Left ventricle myocardium inferior (tissue), 1 donor: ENCODE data around the gene MOCS2. TPM values are rescaled to one million over a fixed set of nuclear protein-coding genes. Genes with fewer than 3 reads are reported as not detected.

Experiments
- DNase-seq: peaks from one replicate; pipeline ENCODE4 v3.0.0-alpha.2; 2020
- H3K27ac ChIP-seq: fragments of 200-600 bp; replicated peaks from 2 replicates; pipeline ENCODE4 v1.8.0; 2021
- H3K27me3 ChIP-seq: fragments of 200-600 bp; 2 replicates; pipeline ENCODE4 v1.8.0; 2021; ENCODE audit warnings: low read depth
- H3K36me3 ChIP-seq: fragments of 200-600 bp; 2 replicates; pipeline ENCODE4 v1.8.0; 2021
- H3K4me1 ChIP-seq: fragments of 200-600 bp; 2 replicates; pipeline ENCODE4 v1.8.0; 2021
- H3K4me3 ChIP-seq: fragments of 200-600 bp; 2 replicates; pipeline ENCODE4 v1.8.0; 2021; ENCODE audit warnings: mild to moderate bottlenecking, moderate library complexity
- H3K9me3 ChIP-seq: fragments of 200-600 bp; replicated peaks from 2 replicates; pipeline ENCODE4 v1.8.0; 2021
- CTCF ChIP-seq: fragments of 200-600 bp; IDR thresholded peaks from 2 replicates; pipeline ENCODE4 v1.8.0; 2021; ENCODE audit warnings: antibody characterized with exemption, mild to moderate bottlenecking, borderline replicate concordance
- intact Hi-C: fragments of 100-400 bp; cut with micrococcal nuclease; formaldehyde crosslinking; loops from one replicate; pipeline ENCODE4 v1.11.0; 2022
- total RNA-seq: library from RNA; stranded (reverse); fragmentation: NEBNext Ultra II Directional; extraction: Animal tissue kit (Norgen Biotek cat#: 25700); gene quantifications from one replicate; pipeline ENCODE4 v1.2.1, GENCODE V29; 2021
- donor health status: DM: no; HTN: yes; CAD: no; lungs with severe emphysema.

The MOCS2 gene
- total RNA-seq, 1 donor from 2014 or later = 88.7 TPM

- Histone ChIP-seq H3K9me3 (no peaks in the 10 kb centered on the region), H3K36me3 (no peaks in the 10 kb centered on the region), H3K27ac (no peak overlapping the region), H3K27me3 (no peaks in the 10 kb centered on the region), H3K4me1 (peaks cover 9% of the 10 kb centered on the region), H3K4me3 (no peak overlapping the region)
- no peak for DNase-seq
- no peak for TF ChIP-seq CTCF
- intact Hi-C loops = no loop called here
Observed at GRCh38 chr5:53068291-53068836, 41.2 kb downstream of the MOCS2 start.

- intact Hi-C loops = no loop called here
- H3K9me3 ChIP-seq = no peaks in the 10 kb centered on the region
- DNase-seq = no peak
Observed at GRCh38 chr5:53067641-53068040, 41.9 kb downstream of the MOCS2 start.

GRCh38 chr5:53066088-53066487 lies 43.5 kb downstream of the MOCS2 start:
- DNase-seq = no peak
- Histone ChIP-seq H3K4me3 (no peak overlapping the region), H3K27me3 (no peaks in the 10 kb centered on the region), H3K36me3 (no peaks in the 10 kb centered on the region), H3K27ac (no peak overlapping the region), H3K4me1 (no peaks in the 10 kb centered on the region), H3K9me3 (no peaks in the 10 kb centered on the region)
- intact Hi-C loops = no loop called here
- TF ChIP-seq CTCF = no peak

More at GRCh38 chr5:53067641-53068040, 41.9 kb downstream of the MOCS2 start:
- no peak overlapping the region for H3K27ac ChIP-seq
- peaks cover 9% of the 10 kb centered on the region for H3K4me1 ChIP-seq
- no peak for TF ChIP-seq CTCF
- no peaks in the 10 kb centered on the region for H3K36me3 ChIP-seq
- no peaks in the 10 kb centered on the region for H3K27me3 ChIP-seq
- no peak overlapping the region for H3K4me3 ChIP-seq

GRCh38 chr5:53063791-53064190 lies 45.8 kb downstream of the MOCS2 start:
- DNase-seq = no peak
- Histone ChIP-seq H3K9me3 (no peaks in the 10 kb centered on the region), H3K36me3 (no peaks in the 10 kb centered on the region), H3K27ac (no peak overlapping the region), H3K27me3 (no peaks in the 10 kb centered on the region), H3K4me1 (no peaks in the 10 kb centered on the region), H3K4me3 (no peak overlapping the region)
- no peak for TF ChIP-seq CTCF
- intact Hi-C loops = no loop called here

GRCh38 chr5:53063176-53063575 lies 46.4 kb downstream of the MOCS2 start:
- intact Hi-C loops = no loop called here
- Histone ChIP-seq H3K27ac (no peak overlapping the region), H3K9me3 (no peaks in the 10 kb centered on the region), H3K4me3 (no peak overlapping the region), H3K36me3 (no peaks in the 10 kb centered on the region), H3K4me1 (no peaks in the 10 kb centered on the region), H3K27me3 (no peaks in the 10 kb centered on the region)
- no peak for DNase-seq
- no peak for TF ChIP-seq CTCF
